T-helper 1 cell treated with Interleukin-12 subunit alpha and Interleukin-12 subunit beta and Interleukin-4 antibody, amounts not matched to agents 30 ng/mL and 1 ng/mL, for 36 hours (primary cell): ENCODE data around the gene ZBTB42. TPM values are rescaled to one million over a fixed set of nuclear protein-coding genes. Genes with fewer than 3 reads are reported as not detected.
"Not testable (repeated sequence)": the region's sequence is repeated elsewhere in the genome, so short reads cannot be mapped to it uniquely, and the experiment has no call there.

ENCODE experiments used
- intact Hi-C: fragments of 100-400 bp; cut with micrococcal nuclease; formaldehyde crosslinking; loops from one replicate; pipeline ENCODE4 v1.15.1; 2024
- total RNA-seq: library from RNA; stranded (reverse); gene quantifications from 2 replicates; pipeline ENCODE4 v1.2.3, GENCODE V29; 2022

ZBTB42 gene
- total RNA-seq, 1 donor from 2014 or later, result 6.7 TPM

DNA sequence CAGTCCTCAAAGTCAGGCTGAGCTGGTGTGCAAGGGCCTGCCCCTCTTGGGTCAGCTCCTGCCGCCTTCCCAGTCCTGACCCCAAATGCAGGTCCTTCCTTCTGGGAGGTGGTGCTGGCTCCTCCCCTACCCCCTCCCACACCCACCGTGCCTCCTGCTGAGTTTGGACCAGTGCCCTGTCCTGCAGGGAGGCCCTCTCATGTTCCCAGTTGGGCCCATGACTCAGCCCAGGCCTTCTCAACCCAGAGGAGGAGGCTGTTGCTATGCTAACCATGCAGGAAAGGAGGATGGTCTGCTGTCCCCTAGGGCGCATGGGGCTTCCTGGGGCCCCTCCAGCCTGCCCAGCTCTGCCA, 4.4 kb downstream of the ZBTB42 start:
- intact Hi-C loops, result no loop called here

GRCh38 chr14:104805941-104806624, 5.2 kb downstream of the ZBTB42 start:
- intact Hi-C loops, result no loop called here

GRCh38 chr14:104806625-104807465, 5.9 kb downstream of the ZBTB42 start:
- intact Hi-C loops, result no loop called here

DNA sequence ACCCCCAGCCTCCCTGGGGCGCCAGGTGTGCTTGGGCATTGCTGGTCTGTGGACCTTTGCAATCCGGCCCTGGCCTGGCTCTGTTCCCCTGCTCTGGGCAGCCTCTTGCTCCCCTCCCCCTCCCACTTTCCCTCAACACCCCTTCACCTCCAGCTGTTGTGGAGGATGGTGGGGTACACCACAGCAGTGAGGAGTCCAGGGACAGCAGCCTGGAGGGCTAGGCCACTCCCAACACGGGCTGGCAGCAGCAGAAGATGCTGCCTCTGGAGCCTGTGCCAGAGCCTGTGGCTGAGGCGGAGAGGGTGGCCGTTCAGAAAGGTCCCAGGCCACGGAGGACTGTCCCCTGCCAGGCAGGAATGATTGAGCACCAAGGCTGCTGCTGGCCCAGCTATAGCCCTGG, 7.6 kb downstream of the ZBTB42 start:
- intact Hi-C loops, result no loop called here

DNA sequence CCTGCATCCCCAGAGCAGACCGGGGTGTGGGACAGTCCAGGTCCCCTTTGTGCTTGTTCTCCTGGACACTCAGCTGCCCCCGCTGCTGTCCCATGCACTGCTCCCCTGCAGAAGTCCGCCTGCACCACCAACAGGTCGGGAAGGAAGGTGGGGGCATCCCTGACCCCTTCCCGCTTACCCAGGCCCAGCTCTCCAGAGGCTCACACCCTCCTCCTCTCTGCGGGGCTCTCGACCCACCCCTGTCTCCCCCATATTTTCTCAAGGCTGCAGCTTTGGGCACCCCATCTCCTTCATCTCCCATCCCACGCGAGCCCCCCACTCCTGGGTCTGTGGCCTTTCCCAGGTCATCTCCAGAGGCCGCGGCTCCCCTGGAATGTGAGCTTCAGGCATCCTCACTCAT, 9.4 kb downstream of the ZBTB42 start:
- intact Hi-C loops, result no loop called here

DNA sequence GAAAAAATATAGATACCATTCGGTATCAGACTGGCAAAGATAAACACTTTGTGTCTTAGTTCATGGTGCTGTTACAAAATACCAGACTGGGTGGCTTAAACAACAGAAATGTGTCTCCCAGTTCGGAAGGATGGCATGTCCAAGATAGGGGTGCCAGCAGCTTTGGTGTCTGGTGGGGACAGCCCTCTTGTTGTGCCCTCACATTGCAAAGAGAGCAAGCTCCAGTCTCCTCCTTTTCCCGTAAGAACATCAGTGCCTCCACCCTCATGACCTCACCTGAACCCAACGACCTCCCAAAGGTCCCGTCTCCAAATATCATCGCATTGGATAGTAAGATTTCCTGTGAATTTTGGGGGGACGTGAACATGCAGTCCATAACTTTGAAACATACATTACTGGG, 12.4 kb downstream of the ZBTB42 start:
- intact Hi-C loops, result no loop called here

GRCh38 chr14:104814701-104815100, 13.8 kb downstream of the ZBTB42 start:
- intact Hi-C loops, result not testable (repeated sequence)

GRCh38 chr14:104816616-104816884, 15.6 kb downstream of the ZBTB42 start:
- intact Hi-C loops, result no loop called here

GRCh38 chr14:104817930-104818713, 17.2 kb downstream of the ZBTB42 start:
- intact Hi-C loops, result no loop called here

DNA sequence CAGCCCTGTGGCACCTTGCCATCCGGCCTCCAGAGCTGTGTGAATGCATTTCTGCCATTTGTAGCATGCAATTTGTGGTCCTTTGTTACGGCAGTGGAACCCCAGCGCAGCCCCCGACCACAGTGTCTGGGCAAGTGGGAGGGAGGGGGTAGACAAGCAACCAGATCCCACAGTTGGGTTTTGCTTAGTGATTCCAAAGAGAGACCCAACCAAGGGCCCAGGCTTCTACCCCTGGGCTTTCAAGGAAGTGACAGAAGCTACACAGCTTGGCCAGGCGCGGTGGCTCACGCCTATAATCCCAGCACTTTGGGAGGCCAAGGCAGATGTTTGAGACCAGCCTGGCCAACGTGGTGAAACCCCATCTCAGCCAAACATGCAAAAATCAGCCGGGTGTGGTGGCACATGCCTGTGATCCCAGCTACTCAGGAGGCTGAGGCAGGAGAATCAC, 17.8 kb downstream of the ZBTB42 start:
- intact Hi-C loops, result no loop called here

DNA sequence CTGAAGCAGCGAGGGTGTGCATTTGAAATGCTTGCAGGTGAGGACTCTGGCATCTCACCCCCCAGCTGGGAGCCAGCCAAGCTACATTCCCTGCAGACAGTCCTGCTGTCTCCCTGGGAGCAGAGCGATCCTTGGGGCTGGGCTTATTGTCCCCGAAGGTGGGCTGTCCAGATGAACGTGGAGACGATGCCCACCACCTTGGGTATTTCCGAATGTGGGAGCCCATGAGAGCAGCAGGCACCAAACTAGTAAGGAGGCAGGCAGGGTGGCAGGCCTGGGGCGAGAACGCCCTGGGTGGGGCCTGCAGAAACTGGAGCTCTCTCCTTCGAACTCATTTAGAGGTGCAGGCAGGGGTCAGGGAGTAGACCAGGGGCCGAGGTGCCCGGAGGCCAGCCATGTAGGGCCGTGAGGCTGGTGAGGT, 18.5 kb downstream of the ZBTB42 start:
- intact Hi-C loops, result no loop called here

- intact Hi-C loops, result no loop called here
These were observed 19.8 kb downstream of the ZBTB42 start for GRCh38 chr14:104820669-104821228.

DNA sequence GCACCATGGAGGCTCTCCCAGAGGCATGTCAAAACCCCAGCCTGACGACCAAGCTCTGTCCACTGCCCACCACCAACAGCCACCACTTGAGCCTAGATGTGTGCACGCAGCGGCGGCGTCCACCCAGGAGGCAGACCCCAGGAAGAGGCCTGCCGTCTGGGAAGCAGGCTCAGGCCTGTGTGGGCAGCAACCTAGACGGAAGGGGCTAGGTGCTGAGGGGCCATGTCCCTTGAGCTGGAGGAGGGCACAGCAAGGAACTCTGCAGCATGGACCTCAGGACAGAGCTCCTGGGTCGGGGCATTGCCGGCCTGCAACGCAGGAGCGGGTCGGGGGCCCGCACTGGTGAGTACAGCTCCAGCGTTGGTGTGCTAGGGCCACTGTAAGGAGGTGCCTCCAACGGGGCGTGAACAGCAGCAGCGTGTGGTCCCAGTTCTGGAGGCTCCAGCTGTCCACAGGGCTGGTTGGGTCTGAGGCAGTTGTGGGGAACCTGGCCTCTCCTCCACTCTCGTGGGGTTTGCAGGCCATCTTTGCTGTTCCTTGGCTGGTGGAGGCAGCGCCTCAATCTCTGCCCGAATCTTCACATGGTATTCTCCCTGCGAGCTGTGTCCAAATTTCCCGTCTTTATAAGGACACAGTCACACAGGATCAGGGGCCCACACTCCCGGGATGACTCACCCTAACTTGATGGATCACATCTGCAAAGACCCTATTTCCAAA, 20.5 kb downstream of the ZBTB42 start:
- intact Hi-C loops, result no loop called here

GRCh38 chr14:104821971-104822608, 21.2 kb downstream of the ZBTB42 start:
- intact Hi-C loops, result no loop called here

GRCh38 chr14:104822821-104823615, 22.1 kb downstream of the ZBTB42 start:
- intact Hi-C loops, result no loop called here

GRCh38 chr14:104824353-104824997, 23.6 kb downstream of the ZBTB42 start:
- intact Hi-C loops, result no loop called here

GRCh38 chr14:104826189-104826860, 25.4 kb downstream of the ZBTB42 start:
- intact Hi-C loops, result loop anchor here (1.0 kb wide), 3 partner anchors 58 to 102 kb away; partner anchors contain the start of gene ADSS1

GRCh38 chr14:104826861-104827176, 25.9 kb downstream of the ZBTB42 start:
- intact Hi-C loops, result loop anchor here (1.0 kb wide), 7 partner anchors 27 to 474 kb away; partner anchors contain the start of genes ADSS1, BRF1 and CEP170B
